GM13976 (cell line): Measurements from ENCODE around the gene PRRC2B.
"Not testable (repeated sequence)": the region's sequence is repeated elsewhere in the genome, so short reads cannot be mapped to it uniquely, and the experiment has no call there.

Source experiments
- DNase-seq: peaks from one replicate; pipeline ENCODE4 v3.0.0; 2012; ENCODE audit warnings: low spot score
- CTCF ChIP-seq: IDR thresholded peaks from 2 replicates; pipeline ENCODE4 v1.5.1; 2012; ENCODE audit warnings: borderline replicate concordance, mild to moderate bottlenecking; ENCODE audit not compliant: insufficient read depth; ENCODE audit errors: extremely low read depth, missing control alignments, control extremely low read depth
- in situ Hi-C: fragments of 300-500 bp; cut with MboI; formaldehyde crosslinking; loops from one replicate; pipeline ENCODE4 v1.12.0; 2022; ENCODE audit warnings: low sequenced_read_pairs, mixed read lengths, inconsistent platforms; ENCODE audit not compliant: unreplicated experiment

Gene PRRC2B

GRCh38 chr9:131545003-131545785, 151.3 kb downstream of the PRRC2B start, which contains the start of gene PRRT1B:
PRRT1B (plus strand) TSS chr9:131545523; CDS start chr9:131545616, 93 bp downstream.
- no peak for TF ChIP-seq CTCF
- in situ Hi-C loops: no loop called here
- no peak for DNase-seq

- no peak for TF ChIP-seq CTCF
- in situ Hi-C loops: no loop called here
- peak; percentile 46 for DNase-seq
These were observed 152.0 kb downstream of the PRRC2B start for GRCh38 chr9:131545786-131546335.

- peak; percentile 31 for DNase-seq
- in situ Hi-C loops: no loop called here
- no peak for TF ChIP-seq CTCF
These were observed 152.6 kb downstream of the PRRC2B start for GRCh38 chr9:131546336-131547084.

GRCh38 chr9:131549186-131549585, 155.3 kb downstream of the PRRC2B start:
- in situ Hi-C loops, DNase-seq: not testable (repeated sequence)
